K562 (cell line): ENCODE data around the gene EPN2. TPM values are rescaled to one million over a fixed set of nuclear protein-coding genes. Genes with fewer than 3 reads are reported as not detected.

Experiments used
- ARID1B ChIP-seq: fragments of 450-650 bp; IDR thresholded peaks from 2 replicates; pipeline ENCODE4 v1.6.1; 2016; ENCODE audit warnings: antibody characterized with exemption, mild to moderate bottlenecking, inconsistent platforms
- ARNT ChIP-seq, 2 experiments: fragments of 450-650 bp; IDR thresholded peaks; 2 replicates each; pipeline ENCODE4 v1.6.1; 2016; ENCODE audit warnings: mild to moderate bottlenecking in 1 of 2
- ATF7 ChIP-seq: fragments of 450-650 bp; IDR thresholded peaks from 2 replicates; pipeline ENCODE4 v1.7.1; 2014; ENCODE audit warnings: mild to moderate bottlenecking, moderate library complexity
- E2F6 ChIP-seq, 2 experiments: IDR thresholded peaks; 2 replicates each; pipeline ENCODE4 v1.6.1; 2011; ENCODE audit warnings: borderline replicate concordance in 1 of 2, control low read depth in 1 of 2, low read depth in 1 of 2, low read length in 1 of 2, mild to moderate bottlenecking in 1 of 2, mixed read lengths in 1 of 2, moderate library complexity in 1 of 2; ENCODE audit not compliant: insufficient read depth in 1 of 2, insufficient read length in 1 of 2, poor library complexity in 1 of 2, severe bottlenecking in 1 of 2; ENCODE audit errors: extremely low read depth in 1 of 2
- ELK1 ChIP-seq: sonication (generic); formaldehyde crosslinking; IDR thresholded peaks from 2 replicates; pipeline ENCODE4 v1.8.1; 2022; ENCODE audit warnings: missing genetic modification reagents
- EP300 ChIP-seq: IDR thresholded peaks from 2 replicates; pipeline ENCODE4 v1.6.1; 2012; ENCODE audit warnings: low read length, improper control_type of control experiment
- ESRRB ChIP-seq: fragments of 250-450 bp; sonication (Bioruptor Pico); IDR thresholded peaks from 2 replicates; pipeline ENCODE4 v1.5.0; 2020; ENCODE audit warnings: mild to moderate bottlenecking, moderate library complexity, borderline replicate concordance
- FOXM1 ChIP-seq, 2 experiments: fragments of 450-650 bp in 1 of 2; sonication (generic) in 1 of 2; formaldehyde crosslinking in 1 of 2; IDR thresholded peaks; 2 replicates each; pipeline versions ENCODE4 v1.6.1 to v1.9.0; 2017 to 2022; ENCODE audit warnings: low read depth in 2 of 2, mild to moderate bottlenecking in 2 of 2, missing genetic modification reagents in 1 of 2, moderate library complexity in 1 of 2
- GATA2 ChIP-seq: sonication (generic); formaldehyde crosslinking; IDR thresholded peaks from 2 replicates; pipeline ENCODE4 v1.4.0; 2020; ENCODE audit warnings: mild to moderate bottlenecking, missing genetic modification reagents
- JUN ChIP-seq, 2 experiments: sonication (generic) in 1 of 2; formaldehyde crosslinking in 1 of 2; IDR thresholded peaks; 2 replicates each; pipeline versions ENCODE4 v1.6.1 to v1.8.0; 2012 to 2022; ENCODE audit warnings: borderline replicate concordance in 2 of 2, mild to moderate bottlenecking in 2 of 2, improper control_type of control experiment in 1 of 2, low read depth in 1 of 2, low read length in 1 of 2, missing genetic modification reagents in 1 of 2
- L3MBTL2 ChIP-seq: fragments of 450-650 bp; IDR thresholded peaks from 2 replicates; pipeline ENCODE4 v1.6.1; 2016; ENCODE audit warnings: mild to moderate bottlenecking, moderate library complexity
- MCM7 ChIP-seq, 2 experiments: fragments of 450-650 bp; IDR thresholded peaks; 2 replicates each; pipeline ENCODE4 v1.6.1; 2016 to 2018
- MEF2D ChIP-seq: conservative IDR thresholded peaks from 2 replicates; pipeline ENCODE4 v1.6.1; 2016; ENCODE audit warnings: low read depth, missing genetic modification characterization, missing compliant biosample characterization
- MYNN ChIP-seq, 2 experiments: sonication (generic); formaldehyde crosslinking in 1 of 2; IDR thresholded peaks; 2 replicates each; pipeline versions ENCODE4 v1.5.0 to v1.6.1; 2016 to 2020; ENCODE audit warnings: antibody characterized with exemption in 1 of 2, missing genetic modification reagents in 1 of 2
- PHF20 ChIP-seq: fragments of 450-650 bp; IDR thresholded peaks from 2 replicates; pipeline ENCODE4 v1.6.1; 2018; ENCODE audit not compliant: partially characterized antibody
- RBFOX2 ChIP-seq: fragments of 200-400 bp; formaldehyde crosslinking; IDR thresholded peaks from 2 replicates; pipeline ENCODE4 v1.6.1; 2017; ENCODE audit warnings: low read depth, mild to moderate bottlenecking, low read length, moderate library complexity
- SMAD4 ChIP-seq: fragments of 250-450 bp; sonication (Bioruptor Pico); conservative IDR thresholded peaks from 2 replicates; pipeline ENCODE4 v1.8.0; 2021; ENCODE audit warnings: inconsistent platforms, mild to moderate bottlenecking, moderate library complexity
- SMARCA4 ChIP-seq: fragments of 450-650 bp; IDR thresholded peaks from 2 replicates; pipeline ENCODE4 v1.6.1; 2016
- STAT5A ChIP-seq: IDR thresholded peaks from 2 replicates; pipeline ENCODE4 v1.6.1; 2012; ENCODE audit warnings: low read length, inconsistent platforms, borderline replicate concordance
- TARDBP ChIP-seq: fragments of 450-650 bp; IDR thresholded peaks from 2 replicates; pipeline ENCODE4 v1.6.1; 2016
- TCF3 ChIP-seq: sonication (generic); formaldehyde crosslinking; IDR thresholded peaks from 2 replicates; pipeline ENCODE4 v1.4.0; 2020; ENCODE audit warnings: mild to moderate bottlenecking, missing genetic modification reagents
- TEAD1 ChIP-seq, 2 experiments: fragments of 450-650 bp in 1 of 2; sonication (generic) in 1 of 2; formaldehyde crosslinking; IDR thresholded peaks; 2 replicates each; pipeline versions ENCODE4 v1.4.0 to v1.8.0; 2020 to 2022; ENCODE audit warnings: mild to moderate bottlenecking in 2 of 2, missing genetic modification reagents in 1 of 2
- ZHX1 ChIP-seq: fragments of 150-350 bp; conservative IDR thresholded peaks from 2 replicates; pipeline ENCODE4 v1.6.1; 2014; ENCODE audit warnings: low read length
- ZNF12 ChIP-seq: sonication (generic); formaldehyde crosslinking; IDR thresholded peaks from 2 replicates; pipeline ENCODE4 v1.4.0; 2020; ENCODE audit warnings: mild to moderate bottlenecking, missing genetic modification reagents
- ZNF408 ChIP-seq: fragments of 250-450 bp; sonication (Bioruptor Pico); IDR thresholded peaks from 2 replicates; pipeline ENCODE4 v1.4.0; 2020; ENCODE audit warnings: low read depth, mild to moderate bottlenecking, moderate library complexity
- ZSCAN29 ChIP-seq: fragments of 450-650 bp; IDR thresholded peaks from 2 replicates; pipeline ENCODE4 v1.6.1; 2017
- polyA plus RNA-seq, 8 experiments: library from polyadenylated mRNA; depleted of rRNA in 4 of 8; stranded (reverse) in 5 of 8; unstranded in 3 of 8; fragments of >200 nt; fragmentation: Nextera tagmentation in 2 of 8; fragmentation: Illumina TruSeq in 1 of 8; extraction: Ambion mirVana in 2 of 8; extraction: Trizol in 1 of 8; gene quantifications; 2 replicates each; pipeline versions ENCODE4 v1.2.1 to v1.2.3, GENCODE V29; 2011 to 2014; ENCODE audit warnings: inconsistent platforms in 1 of 8, missing spikeins in 1 of 8
- total RNA-seq, 7 experiments: library from RNA; depleted of rRNA in 6 of 7; stranded (reverse); fragments of >200 nt in 6 of 7; fragmentation: Illumina TruSeq in 2 of 7; extraction: Trizol in 2 of 7; gene quantifications; 2 replicates each; pipeline versions ENCODE4 v1.2.1 to v1.2.3, GENCODE V29; 2011 to 2021; ENCODE audit warnings: low replicate concordance in 1 of 7

Gene EPN2
- total and polyA plus RNA-seq, 9 of the 15 experiments (the other 6 are each of a cell fraction or from before 2014, with no cell fraction given), result 1.0 to 12.9 (median 8.9) TPM

- TF ChIP-seq E2F6 (IDR thresholded peaks at IDR 0.05; ENCODE audit: borderline replicate concordance in 1 of 2, extremely low read depth in 1 of 2, insufficient read depth in 1 of 2, insufficient read length in 1 of 2, low read depth in 1 of 2, low read length in 1 of 2, poor library complexity in 1 of 2, severe bottlenecking in 1 of 2) (no peak), JUN (IDR thresholded peaks at IDR 0.05; ENCODE audit: borderline replicate concordance, low read depth, low read length) (no peak), JUN (CRISPR knock-in tag; IDR thresholded peaks at IDR 0.05; ENCODE audit: borderline replicate concordance) (no peak), FOXM1 (IDR thresholded peaks at IDR 0.05; ENCODE audit: low read depth) (no peak), FOXM1 (CRISPR knock-in tag; IDR thresholded peaks at IDR 0.05; ENCODE audit: low read depth) (no peak), ARID1B (peak; percentile 65), SMARCA4 (peak; percentile 36; the same call in 1 of the 2 replicates), ARNT (IDR thresholded peaks at IDR 0.05) (peak in 1 of 2 experiments; percentile 20; a peak in 1 of 4 replicates), RBFOX2 (no peak), GATA2 (CRISPR knock-in tag) (0 out of 2 replicates have a peak, but pooled peaks have one; percentile 14), EP300 (peak; percentile 36; the same call in 1 of the 2 replicates), MYNN (IDR thresholded peaks at IDR 0.05) (no peak), MYNN (CRISPR knock-in tag; IDR thresholded peaks at IDR 0.05) (no peak), MEF2D (no peak), L3MBTL2 (peak; percentile 64), ATF7 (peak; percentile 38; the same call in 1 of the 2 replicates), TARDBP (no peak), ZNF408 (CRISPR knock-in tag) (no peak), PHF20 (no peak), TEAD1 (CRISPR knock-in tag; IDR thresholded peaks at IDR 0.05) (no peak), TCF3 (CRISPR knock-in tag) (0 out of 2 replicates have a peak, but pooled peaks have one; percentile 11), MCM7 (IDR thresholded peaks at IDR 0.05) (no peak), ZSCAN29 (no peak), ELK1 (CRISPR knock-in tag) (no peak), ZHX1 (no peak), STAT5A (0 out of 2 replicates have a peak, but pooled peaks have one; percentile 26), ESRRB (CRISPR knock-in tag) (no peak), ZNF12 (CRISPR knock-in tag) (no peak), SMAD4 (CRISPR knock-in tag) (peak; percentile 51; the same call in 1 of the 2 replicates)
Measured at GRCh38 chr17:19305256-19305655, 68.1 kb downstream of the EPN2 start (continued).
